ENCODE measurements around the gene PTPN23.
"Not testable (repeated sequence)": the region's sequence is repeated elsewhere in the genome, so short reads cannot be mapped to it uniquely, and the experiment has no call there.

PTPN23 gene

DNA sequence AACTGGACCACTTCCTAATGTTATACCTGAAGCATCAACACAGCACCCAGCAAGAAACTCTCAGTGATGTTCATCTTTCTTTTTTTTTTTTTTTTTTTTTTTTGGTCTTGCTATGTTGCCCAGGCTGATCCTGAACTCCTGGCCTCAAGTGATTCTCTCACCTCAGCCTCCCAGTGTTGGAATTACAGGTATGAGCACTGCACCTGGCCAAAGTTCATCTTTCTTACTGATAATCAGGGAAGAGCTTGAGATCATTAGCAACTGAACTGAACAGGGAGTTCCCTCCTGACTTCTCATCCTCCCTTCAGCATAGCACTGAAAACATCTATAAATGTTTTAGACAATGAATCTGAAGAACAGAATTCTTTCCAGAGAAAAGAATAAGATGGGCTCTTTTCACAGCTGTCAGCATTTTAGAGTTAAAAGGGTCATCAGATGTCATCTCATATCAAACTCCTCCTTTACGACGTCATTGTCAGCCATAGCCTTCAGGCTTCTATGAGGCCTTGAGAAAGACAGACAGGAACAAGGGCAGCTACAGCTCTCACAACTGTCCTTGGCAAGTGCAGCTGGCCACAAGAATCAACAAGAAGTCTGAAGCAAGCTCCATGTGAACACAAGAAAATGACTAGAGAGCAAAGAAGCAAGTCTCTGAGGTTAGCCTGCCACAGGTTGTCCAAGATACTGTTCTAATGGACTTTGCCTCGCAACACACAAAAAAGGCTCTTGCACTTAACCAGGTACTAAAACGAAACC, 61.2 kb downstream of the PTPN23 start:
- DNase-seq (ENCODE audit: low read depth): no peak

DNA sequence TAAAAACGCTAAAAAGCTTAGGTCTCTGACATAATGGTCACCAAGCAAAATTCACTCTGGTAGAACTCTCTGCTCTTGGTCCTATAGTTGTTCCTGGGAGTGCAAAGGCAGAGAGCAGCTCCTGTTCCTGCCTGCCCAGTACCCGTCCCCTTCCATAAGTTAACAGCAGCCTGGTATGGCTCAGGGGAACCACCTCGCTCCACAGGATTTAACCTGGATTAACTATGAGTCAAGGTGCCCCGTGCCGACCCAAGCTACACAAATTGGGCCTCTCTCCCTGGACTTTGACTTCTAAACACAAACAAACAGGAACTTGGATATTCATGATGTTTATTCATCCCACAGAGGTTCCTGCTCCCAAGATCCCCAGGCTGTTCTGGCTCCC, 62.8 kb downstream of the PTPN23 start:
- no peak for DNase-seq (ENCODE audit: low read depth)

DNA sequence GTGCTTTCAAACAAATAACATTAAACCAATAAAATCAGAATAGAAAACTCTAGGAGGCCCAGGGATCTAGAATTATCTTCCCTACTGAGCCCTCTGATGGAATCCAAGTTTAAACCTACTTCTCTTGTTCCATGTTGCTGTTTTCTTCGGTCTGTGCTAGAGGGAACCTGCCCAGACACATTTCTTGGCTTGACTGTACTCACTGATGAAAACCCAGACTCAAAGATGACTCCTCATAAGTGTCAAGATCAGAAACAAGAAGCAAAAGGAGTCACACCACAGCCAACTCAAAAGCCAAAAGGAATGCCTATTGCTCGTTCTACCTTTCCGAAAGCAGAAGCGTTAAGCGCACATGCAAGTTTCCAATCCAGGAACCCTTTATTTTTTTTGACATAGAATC, 63.3 kb downstream of the PTPN23 start:
- no peak for DNase-seq (ENCODE audit: low read depth)

DNA sequence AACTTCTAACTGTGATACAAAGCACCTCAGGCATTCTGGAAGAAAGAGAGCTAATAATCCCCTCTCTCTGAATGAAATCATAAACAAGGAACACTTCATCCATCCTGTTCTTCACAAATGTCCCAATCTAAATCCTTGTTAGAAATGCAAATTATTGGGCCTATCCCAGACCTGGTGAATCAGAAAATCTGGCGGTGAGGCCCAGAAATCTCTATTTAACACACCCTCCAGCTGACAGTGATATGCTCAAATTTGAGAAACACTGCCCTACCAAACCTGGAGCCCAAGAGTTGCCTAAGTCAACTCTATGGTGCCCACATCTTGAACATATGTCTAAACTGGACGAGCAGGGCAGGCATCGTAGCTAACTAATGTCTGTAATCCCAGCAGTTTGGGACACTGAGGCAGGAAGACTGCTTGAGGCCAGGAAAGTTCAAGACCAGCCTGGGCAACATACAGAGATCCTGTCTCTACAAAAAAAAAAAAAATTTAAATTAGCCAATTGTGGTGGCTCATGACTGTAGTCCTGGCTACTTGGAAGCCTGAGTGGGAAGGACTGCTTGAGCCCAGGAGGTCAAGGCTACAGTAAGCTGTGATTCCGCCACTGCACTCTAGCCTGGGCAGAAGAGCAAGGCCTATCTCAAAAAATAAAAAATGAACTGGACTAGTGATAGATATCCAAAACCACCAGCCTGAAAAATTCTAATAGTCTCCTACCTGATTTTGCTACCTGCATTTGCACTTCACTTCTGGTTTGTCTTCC, 71.8 kb downstream of the PTPN23 start:
- DNase-seq (ENCODE audit: low read depth): no peak

DNA sequence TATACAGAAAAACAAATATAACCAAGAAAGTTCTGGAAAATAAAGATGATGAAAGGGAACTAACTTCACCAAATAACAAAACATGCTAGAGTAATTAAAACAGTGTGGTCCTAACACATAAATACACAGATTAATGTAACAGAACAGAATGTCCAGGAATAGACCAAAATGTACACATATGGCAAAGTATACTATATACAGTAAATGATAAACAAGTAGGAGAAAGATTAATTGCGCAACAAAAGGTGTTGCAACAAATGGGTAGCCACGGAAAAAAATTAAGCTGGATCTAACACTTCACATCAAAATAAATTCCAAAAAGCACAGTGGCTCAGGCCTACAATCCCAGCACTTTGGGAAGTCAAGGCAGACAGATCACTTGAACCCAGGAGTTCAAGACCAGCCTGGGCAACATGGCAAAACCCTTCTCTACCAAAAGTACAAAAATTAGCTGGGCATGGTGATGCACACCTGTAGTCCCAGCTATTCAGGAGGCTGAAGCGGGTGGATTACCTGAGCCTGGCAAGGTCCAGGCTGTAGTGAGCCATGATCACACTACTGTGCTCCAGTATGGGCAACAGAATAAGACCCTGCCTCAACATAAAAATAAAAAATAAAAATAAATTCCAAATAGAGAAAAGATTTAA, 75.1 kb downstream of the PTPN23 start:
- no peak for DNase-seq (ENCODE audit: low read depth)

DNA sequence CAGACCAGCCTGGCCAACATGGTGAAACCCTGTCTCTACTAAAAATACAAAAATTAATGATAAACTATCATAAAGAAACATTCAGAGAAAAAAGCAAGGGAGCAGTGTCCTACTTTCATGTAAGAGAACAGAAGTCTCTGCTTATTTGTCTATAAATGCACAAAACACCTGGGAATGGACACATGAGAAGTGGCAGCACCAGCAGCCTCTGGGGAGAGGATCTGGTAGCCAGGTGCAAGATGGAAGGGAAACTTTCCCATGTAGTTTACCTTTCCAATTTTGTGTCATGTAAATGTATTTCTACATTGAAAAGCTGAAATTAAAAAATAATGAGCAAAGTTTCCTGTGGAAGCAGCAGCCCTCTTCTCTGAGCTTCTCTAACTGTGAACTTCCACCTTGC, 76.2 kb downstream of the PTPN23 start:
- DNase-seq (ENCODE audit: low read depth): no peak

DNA sequence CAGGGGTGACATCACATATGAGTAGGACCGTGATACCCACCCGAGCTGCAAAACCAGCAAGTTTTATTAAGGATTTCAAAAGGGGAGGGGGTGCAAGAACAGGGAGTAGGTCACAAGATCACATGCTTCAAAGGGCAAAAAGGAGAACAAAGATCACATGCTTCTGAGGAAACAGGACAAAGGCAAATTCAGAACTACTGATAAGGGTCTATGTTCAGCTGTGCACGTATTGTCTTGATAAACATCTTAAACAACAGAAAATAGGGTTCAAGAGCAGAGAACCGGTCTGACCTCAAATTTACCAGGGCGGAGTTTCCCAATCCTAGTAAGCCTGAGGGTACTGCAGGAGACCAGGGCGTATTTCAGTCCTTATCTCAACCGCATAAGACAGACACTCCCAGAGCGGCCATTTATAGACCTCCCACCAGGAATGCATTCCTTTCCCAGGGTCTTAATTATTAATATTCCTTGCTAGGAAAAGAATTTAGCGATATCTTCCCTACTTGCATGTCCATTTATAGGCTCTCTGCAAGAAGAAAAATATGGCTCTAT, 78.8 kb downstream of the PTPN23 start:
- not testable (repeated sequence) for DNase-seq (ENCODE audit: low read depth)

Data from activated T-helper 9 cell treated with anti-CD3 and anti-CD28 coated beads, Interleukin-2, amount 50 U/mL, for 16 hours (primary cell).